ENCODE results near the gene SYDE2. TPM values are rescaled to one million over a fixed set of nuclear protein-coding genes. Genes with fewer than 3 reads are reported as not detected.
"Not testable (repeated sequence)": the region's sequence is repeated elsewhere in the genome, so short reads cannot be mapped to it uniquely, and the experiment has no call there.

Gene SYDE2
- polyA plus RNA-seq (ENCODE audit: insufficient read length) = 12.9 TPM
- long read RNA-seq, donor 1, partial matches to known transcripts = 0 of 3 reads
- long read RNA-seq, donor 1, other reads (novel, unspliced or antisense) = 0 of 3 reads
- long read RNA-seq, donor 2, full-length matches to known transcripts = 2 of 2 reads
- long read RNA-seq, donor 2, partial matches to known transcripts = 0 of 2 reads
- long read RNA-seq, donor 2, other reads (novel, unspliced or antisense) = 0 of 2 reads
- long read RNA-seq, donor 3, partial matches to known transcripts = 0 of 3 reads
- long read RNA-seq, donor 3, other reads (novel, unspliced or antisense) = 0 of 3 reads
- long read RNA-seq, donor 4 = 0 reads
- long read RNA-seq, donor 5, full-length matches to known transcripts = 2 of 2 reads
- long read RNA-seq, donor 5, partial matches to known transcripts = 0 of 2 reads
- long read RNA-seq, donor 5, other reads (novel, unspliced or antisense) = 0 of 2 reads
- long read RNA-seq, donor 6, partial matches to known transcripts = 0 of 2 reads
- long read RNA-seq, donor 6, other reads (novel, unspliced or antisense) = 0 of 2 reads
- long read RNA-seq, donor 7, full-length matches to known transcripts = 3 of 3 reads
- long read RNA-seq, donor 7, partial matches to known transcripts = 0 of 3 reads
- long read RNA-seq, donor 7, other reads (novel, unspliced or antisense) = 0 of 3 reads
- long read RNA-seq, donor 8, partial matches to known transcripts = 0 of 3 reads
- long read RNA-seq, donor 8, other reads (novel, unspliced or antisense) = 0 of 3 reads

- peak; percentile 65 for DNase-seq
Measured at GRCh38 chr1:85200463-85201339, at the start of gene SYDE2. TSS of gene SYDE2 (minus strand) at chr1:85201016. CDS start at chr1:85200996, 20 bp downstream.

- not testable (repeated sequence) for DNase-seq
Measured at GRCh38 chr1:85249042-85249441, 48.2 kb upstream of the SYDE2 start.

GRCh38 chr1:85245891-85246290 lies 45.1 kb upstream of the SYDE2 start:
- no peak for DNase-seq

GRCh38 chr1:85245456-85245855 lies 44.6 kb upstream of the SYDE2 start:
- no peak for DNase-seq

GRCh38 chr1:85244271-85245061 lies 43.6 kb upstream of the SYDE2 start:
- DNase-seq = no peak

- no peak for DNase-seq
Measured at GRCh38 chr1:85243372-85243771, 42.6 kb upstream of the SYDE2 start.

- no peak for DNase-seq
Measured at GRCh38 chr1:85240643-85241042, 39.8 kb upstream of the SYDE2 start.

GRCh38 chr1:85240174-85240601 lies 39.4 kb upstream of the SYDE2 start:
- no peak for DNase-seq

- DNase-seq = no peak
Measured at GRCh38 chr1:85237613-85238012, 36.8 kb upstream of the SYDE2 start.

GRCh38 chr1:85230305-85230977 lies 29.6 kb upstream of the SYDE2 start:
- DNase-seq = no peak

GRCh38 chr1:85229574-85230097 lies 28.8 kb upstream of the SYDE2 start:
- no peak for DNase-seq

GRCh38 chr1:85228972-85229371 lies 28.2 kb upstream of the SYDE2 start:
- no peak for DNase-seq

- no peak for DNase-seq
Measured at GRCh38 chr1:85225624-85226380, 25.0 kb upstream of the SYDE2 start.

GRCh38 chr1:85224734-85225623 lies 24.2 kb upstream of the SYDE2 start:
- peak; percentile 56 for DNase-seq

GRCh38 chr1:85224295-85224694 lies 23.5 kb upstream of the SYDE2 start:
- no peak for DNase-seq

GRCh38 chr1:85223334-85223733 lies 22.5 kb upstream of the SYDE2 start:
- DNase-seq = no peak

- DNase-seq = no peak
Measured at GRCh38 chr1:85220756-85221201, 20.0 kb upstream of the SYDE2 start.

- no peak for DNase-seq
Measured at GRCh38 chr1:85219853-85220610, 19.2 kb upstream of the SYDE2 start.
